Daoy (cell line): Measurements from ENCODE around the gene UMOD. TPM values are rescaled to one million over a fixed set of nuclear protein-coding genes. Genes with fewer than 3 reads are reported as not detected.
"Not testable (repeated sequence)": the region's sequence is repeated elsewhere in the genome, so short reads cannot be mapped to it uniquely, and the experiment has no call there.

Experiments used
- DNase-seq: peaks from one replicate; pipeline ENCODE4 v3.0.0-alpha.2; 2015; ENCODE audit warnings: low read depth
- total RNA-seq: library from RNA; depleted of rRNA; stranded (reverse); fragments of >200 nt; shearing (Covaris generic); gene quantifications from 2 replicates; pipeline ENCODE4 v1.2.3, GENCODE V29; 2014

UMOD gene
- total RNA-seq, 1 experiment from 2014 or later = not detected

GRCh38 chr16:20321671-20322070, 30.8 kb downstream of the UMOD start:
- DNase-seq = no peak

- not testable (repeated sequence) for DNase-seq
These were observed 31.5 kb downstream of the UMOD start for GRCh38 chr16:20321051-20321450.

DNA sequence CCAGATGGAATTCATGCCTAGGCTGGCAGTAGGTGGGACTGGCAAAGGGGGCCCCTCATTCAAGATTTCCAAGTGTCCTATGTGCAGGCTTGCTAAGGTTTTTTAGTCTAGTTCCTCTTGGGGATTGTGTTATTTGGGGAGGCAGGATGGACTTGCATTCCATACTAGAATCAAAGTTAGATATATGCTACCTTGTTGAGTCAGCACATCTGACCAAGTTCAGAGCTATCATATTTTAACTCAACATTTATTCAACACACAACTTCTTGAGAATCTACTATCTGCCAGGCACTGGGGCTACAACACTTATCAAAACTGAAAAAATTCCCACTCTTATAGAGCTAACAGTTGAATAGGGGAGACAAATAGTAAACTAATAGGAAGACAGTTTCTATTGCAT, 31.9 kb downstream of the UMOD start:
- no peak for DNase-seq

- no peak for DNase-seq
These were observed 32.3 kb downstream of the UMOD start for GRCh38 chr16:20320178-20320577.

GRCh38 chr16:20319406-20319805, 33.1 kb downstream of the UMOD start:
- no peak for DNase-seq

- DNase-seq = no peak
These were observed 34.1 kb downstream of the UMOD start for GRCh38 chr16:20318437-20318836.

- no peak for DNase-seq
These were observed 34.5 kb downstream of the UMOD start for GRCh38 chr16:20318006-20318405.

DNA sequence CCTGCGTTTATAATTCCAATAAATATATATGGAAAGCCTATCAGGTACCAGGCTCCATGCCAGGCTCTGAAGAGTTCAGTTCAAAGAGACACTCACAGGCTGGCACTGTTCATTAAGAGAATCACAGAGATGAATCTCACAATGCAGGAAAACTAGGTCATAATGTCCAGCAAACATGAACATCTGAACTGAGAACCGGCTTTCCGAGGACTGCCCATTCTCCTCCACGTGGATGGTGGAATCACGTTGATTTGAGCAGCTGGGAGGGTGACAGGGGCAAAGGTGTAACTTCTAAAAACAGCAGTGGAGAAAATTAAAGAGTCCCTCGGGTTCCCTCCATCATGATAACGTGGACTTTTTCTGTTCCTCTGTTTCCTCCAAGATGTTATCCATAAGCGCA, 35.4 kb downstream of the UMOD start:
- DNase-seq = no peak

DNA sequence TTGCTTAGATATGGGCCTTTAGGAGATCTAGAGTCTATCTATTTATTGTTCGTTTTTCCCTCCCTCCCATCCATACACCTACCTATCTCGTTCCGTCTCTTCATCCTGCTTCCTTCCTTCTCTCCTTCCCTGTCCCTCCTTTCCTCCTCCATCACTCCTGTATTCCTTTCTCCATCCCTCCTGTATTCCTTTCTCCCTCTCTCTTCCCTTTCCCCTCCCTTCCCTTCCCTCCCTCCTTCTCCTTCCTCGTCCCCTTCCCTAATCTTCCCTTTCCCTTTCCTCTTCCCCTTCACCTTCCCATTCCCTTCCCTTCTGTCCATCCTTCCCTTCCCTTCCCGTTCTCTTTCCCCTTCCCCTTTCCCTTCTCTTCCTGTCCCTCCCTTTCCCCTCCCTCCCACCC, 35.8 kb downstream of the UMOD start:
- no peak for DNase-seq

DNA sequence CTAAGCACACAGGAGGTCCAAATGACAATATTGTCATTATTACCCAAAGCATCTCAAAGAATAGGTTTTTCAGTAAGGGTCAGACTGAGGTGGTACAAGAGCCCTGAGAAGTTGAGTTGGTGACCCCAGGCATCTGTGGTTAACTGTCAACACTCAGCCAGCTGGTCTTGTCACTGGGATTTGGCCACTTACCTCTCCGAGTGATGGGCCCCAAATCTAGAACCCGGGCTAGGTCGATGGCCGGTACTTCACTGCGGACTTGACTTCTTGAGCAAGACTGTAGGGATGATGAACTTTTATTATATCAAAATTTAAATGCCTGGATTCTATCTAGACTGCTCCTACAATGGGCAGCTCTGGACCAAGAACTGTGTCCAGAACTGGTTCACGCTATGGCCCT, 36.8 kb downstream of the UMOD start:
- DNase-seq = no peak

DNA sequence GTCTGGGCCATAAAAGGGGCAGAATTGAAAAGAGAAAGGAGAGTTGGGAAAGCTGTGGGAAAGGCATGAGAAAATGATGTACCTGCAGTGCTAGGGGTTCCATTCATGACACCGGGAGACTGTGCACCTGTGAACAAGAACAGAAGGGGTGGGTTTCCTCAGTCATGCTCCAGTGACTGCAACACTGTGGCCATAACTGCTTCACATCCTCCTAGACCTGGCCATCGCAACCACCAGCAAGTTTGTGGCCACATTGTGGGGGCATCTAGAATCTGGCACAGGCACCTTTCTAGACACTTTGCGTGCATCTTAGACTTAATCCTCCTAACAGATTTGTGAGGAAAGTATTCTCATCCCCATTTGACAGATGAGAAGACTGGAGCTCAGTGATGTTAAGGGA, 37.9 kb downstream of the UMOD start:
- no peak for DNase-seq

- no peak for DNase-seq
These were observed 38.8 kb downstream of the UMOD start for GRCh38 chr16:20313741-20314140.

- not testable (repeated sequence) for DNase-seq
These were observed 39.9 kb downstream of the UMOD start for GRCh38 chr16:20312536-20313095.

- no peak for DNase-seq
These were observed 41.0 kb downstream of the UMOD start for GRCh38 chr16:20311548-20311947.

- no peak for DNase-seq
These were observed 41.8 kb downstream of the UMOD start for GRCh38 chr16:20310421-20311395.

GRCh38 chr16:20309786-20310185, 42.7 kb downstream of the UMOD start:
- no peak for DNase-seq

DNA sequence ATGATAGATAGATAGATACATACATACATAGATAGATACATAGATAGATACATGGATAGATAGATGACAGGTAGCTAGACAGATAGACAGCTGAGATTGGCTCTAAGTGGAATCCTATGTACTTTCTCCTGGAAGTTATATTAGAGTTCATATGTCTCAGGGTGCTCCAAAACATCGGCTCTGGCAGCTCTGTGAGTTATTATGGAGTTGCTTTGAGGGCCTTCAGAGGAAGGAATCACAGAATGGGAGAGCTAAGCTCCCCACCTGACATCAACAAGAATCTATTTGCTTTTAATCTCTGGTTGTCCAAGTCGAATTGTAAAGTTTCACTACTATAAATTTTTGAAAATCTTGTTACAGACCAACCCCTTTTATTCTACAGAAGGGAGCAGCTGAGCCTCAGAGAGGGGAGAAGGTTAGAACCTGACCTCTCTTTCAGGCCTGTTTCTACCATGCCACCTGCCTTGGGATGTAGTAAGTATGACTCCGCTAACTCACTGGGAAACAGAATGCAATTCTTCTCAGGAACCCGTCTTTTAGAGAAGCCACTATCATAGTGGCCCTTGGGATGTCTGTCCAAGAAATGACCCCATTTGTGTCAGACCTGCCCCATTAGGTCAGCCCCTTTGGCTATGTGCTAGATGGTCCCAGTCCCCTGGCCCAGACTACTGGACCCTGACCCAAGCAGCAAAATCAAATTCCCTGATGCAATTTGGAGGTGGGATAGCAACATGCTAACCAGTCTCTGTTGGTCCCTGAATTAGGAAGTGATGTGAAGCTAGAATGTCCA, 43.5 kb downstream of the UMOD start:
- DNase-seq = no peak

DNA sequence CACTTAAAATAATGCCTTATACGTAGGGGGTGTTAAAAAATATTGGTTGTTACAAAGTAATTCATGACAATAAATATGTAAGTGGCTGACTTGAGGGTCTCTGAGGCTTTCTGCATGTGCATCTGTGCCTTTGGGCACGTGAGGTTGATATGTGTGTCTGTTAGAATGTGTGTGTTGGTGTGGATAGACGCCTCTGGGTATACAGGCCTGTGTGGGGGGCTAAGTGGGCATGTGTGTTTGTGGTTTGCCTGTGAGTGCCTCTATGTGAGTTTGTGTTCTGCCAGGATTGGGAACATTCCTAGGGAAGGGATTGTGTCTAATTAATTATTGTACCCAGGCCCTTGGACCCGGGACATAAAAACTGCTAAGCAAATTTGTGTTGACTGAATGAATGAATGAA, 44.2 kb downstream of the UMOD start:
- DNase-seq = no peak

GRCh38 chr16:20307791-20308190, 44.7 kb downstream of the UMOD start:
- DNase-seq = no peak

- DNase-seq = no peak
These were observed 45.3 kb downstream of the UMOD start for GRCh38 chr16:20307240-20307671.

- DNase-seq = no peak
These were observed 46.1 kb downstream of the UMOD start for GRCh38 chr16:20306401-20306800.

DNA sequence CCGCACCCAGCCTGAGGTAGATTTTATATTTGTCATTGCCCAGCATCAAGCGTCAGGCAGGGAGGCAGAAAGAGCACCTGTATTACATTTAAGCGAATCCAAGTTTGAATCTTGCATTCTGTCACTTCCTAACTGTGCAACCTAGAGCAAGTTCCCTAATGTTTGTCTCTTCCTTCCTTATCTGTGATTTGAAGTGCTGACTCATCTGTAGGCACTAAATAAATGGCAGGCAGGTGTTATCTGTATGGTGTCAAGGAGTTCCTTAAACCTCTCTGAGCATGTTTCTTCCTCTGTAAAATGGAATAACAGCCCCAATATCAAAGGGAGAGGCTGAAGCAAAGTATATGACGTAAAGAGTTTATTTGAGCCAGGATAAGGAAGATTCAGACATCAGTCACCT, 49.5 kb downstream of the UMOD start:
- no peak for DNase-seq
